ENCODE data around the gene COX4I1. TPM values are rescaled to one million over a fixed set of nuclear protein-coding genes. Genes with fewer than 3 reads are reported as not detected.

COX4I1 gene
- total and polyA plus RNA-seq, 2 of the 8 experiments (the other 6 are each of a cell fraction or from before 2014, with no cell fraction given): 507 to 707 TPM

GRCh38 chr16:85773044-85773443, 26.5 kb upstream of the COX4I1 start:
- Histone ChIP-seq H2BK12ac (ENCODE audit: low read depth, low read length) (no peak overlapping the region), H2BK120ac (replicated peaks; ENCODE audit: low read depth, low read length) (no peak overlapping the region), H2AK5ac (ENCODE audit: low read depth, low read length) (no peak overlapping the region), H3K23me2 (ENCODE audit: low read depth, low read length) (no peaks in the 10 kb centered on the region), H3K36me3 (ENCODE audit: control insufficient read depth in 2 of 4, insufficient read depth in 4 of 4, low read length in 3 of 4) (peaks cover 0 to 11% (median 0%) of the 10 kb centered on the region in 4 experiments; a peak in 3 of 8 replicates), H2BK5ac (ENCODE audit: low read depth, low read length) (no peak overlapping the region), H2BK20ac (ENCODE audit: low read length) (no peak overlapping the region), H3K79me1 (ENCODE audit: low read depth, low read length) (no peaks in the 10 kb centered on the region), H3K9me3 (ENCODE audit: insufficient read depth in 2 of 2, low read depth in 1 of 2, low read length in 1 of 2) (no peaks in the 10 kb centered on the region), H3K9ac (replicated peaks in 1 of 4; ENCODE audit: extremely low read depth in 1 of 4, low read depth in 3 of 4, low read length in 3 of 4) (no peak overlapping the region), H3K56ac (replicated peaks; ENCODE audit: insufficient read length, low read depth, low read length) (no peak overlapping the region), H3K79me2 (ENCODE audit: control insufficient read depth in 1 of 2, insufficient read depth in 2 of 2, low read length in 2 of 2) (no peaks in the 10 kb centered on the region), H4K91ac (replicated peaks; ENCODE audit: insufficient read length, low read length) (no peak overlapping the region), H3K27ac (ENCODE audit: low read depth, low read length) (no peak overlapping the region), H3K4me3 (ENCODE audit: extremely low read depth in 1 of 4, insufficient read depth in 2 of 4, low read depth in 3 of 4, low read length in 4 of 4) (no peak overlapping the region), H3K23ac (ENCODE audit: insufficient read length) (no peak overlapping the region), H4K20me1 (replicated peaks in 1 of 2; ENCODE audit: control insufficient read depth in 1 of 2, insufficient read depth in 2 of 2, low read length in 2 of 2) (no peaks in the 10 kb centered on the region), H3K27me3 (replicated peaks in 1 of 4; ENCODE audit: control insufficient read depth in 3 of 4, extremely low read depth in 1 of 4, insufficient read depth in 3 of 4, low read length in 3 of 4) (no peaks in the 10 kb centered on the region), H3K18ac (ENCODE audit: extremely low read depth, low read length) (no peak overlapping the region), H3K14ac (ENCODE audit: insufficient read length) (no peak overlapping the region), H4K5ac (ENCODE audit: insufficient read length, low read depth, low read length) (no peak overlapping the region), H2AFZ (ENCODE audit: low read length) (no peak overlapping the region), H2BK15ac (ENCODE audit: low read length) (no peak overlapping the region), H3K4me2 (ENCODE audit: insufficient read depth in 1 of 2, low read depth in 2 of 2, low read length in 2 of 2) (no peak overlapping the region), H4K8ac (ENCODE audit: extremely low read depth, insufficient read depth, low read length) (no peak overlapping the region), H3K4me1 (replicated peaks in 1 of 4; ENCODE audit: control insufficient read depth in 3 of 4, insufficient read depth in 4 of 4, low read length in 3 of 4) (peaks cover 0 to 4% (median 3%) of the 10 kb centered on the region in 4 experiments; a peak in 5 of 7 replicates), H3K4ac (replicated peaks; ENCODE audit: insufficient read length, low read depth, low read length) (no peak overlapping the region)
- ChIA-PET CTCF (ENCODE audit: partially characterized antibody) (interaction anchor here (2.6 kb wide), 1 partner anchor 13 kb away, joined by 9 read pairs; no protein-coding TSS in a partner anchor), POLR2A (ENCODE audit: partially characterized antibody) (interaction anchor here (1.4 kb wide), 1 partner anchor 12 kb away, joined by 3 read pairs; no protein-coding TSS in a partner anchor)
- 90% methylated on average over 6 of the region's 6 CpGs; no CpG with 5 or more reads in 1 of the 2 experiments for WGBS, 2 experiments (ENCODE audit: extremely low coverage in 1 of 2, insufficient coverage in 1 of 2, insufficient read length in 1 of 2, insufficient replicate concordance in 2 of 2, low coverage in 1 of 2, low lambda C conversion rate in 2 of 2, missing lambda C conversion rate in 1 of 2)
- FAIRE-seq: no peak
- no peak for DNase-seq (ENCODE audit: low read depth in 1 of 2, low spot score in 2 of 2)
- TF ChIP-seq CEBPB (IDR thresholded peaks at IDR 0.05; ENCODE audit: low read depth, low read length): no peak
